DND-41 (cell line): ENCODE measurements around the gene TPTE.
"Not testable (repeated sequence)": the region's sequence is repeated elsewhere in the genome, so short reads cannot be mapped to it uniquely, and the experiment has no call there.

Experiments used
- EZH2 ChIP-seq: IDR thresholded peaks from 3 replicates; pipeline ENCODE4 v1.6.1; 2012; ENCODE audit warnings: borderline replicate concordance, low read depth, mild to moderate bottlenecking, moderate library complexity, low read length, inconsistent platforms; ENCODE audit not compliant: severe bottlenecking
- TF ChIP-seq, protein P1 (sequence below): IDR thresholded peaks from 2 replicates; pipeline ENCODE4 v1.5.1; 2012; ENCODE audit warnings: borderline replicate concordance, low read length, moderate library complexity, mild to moderate bottlenecking; ENCODE audit not compliant: poor library complexity, severe bottlenecking; ENCODE audit errors: extremely low read depth

- TF ChIP-seq, protein P1, sequence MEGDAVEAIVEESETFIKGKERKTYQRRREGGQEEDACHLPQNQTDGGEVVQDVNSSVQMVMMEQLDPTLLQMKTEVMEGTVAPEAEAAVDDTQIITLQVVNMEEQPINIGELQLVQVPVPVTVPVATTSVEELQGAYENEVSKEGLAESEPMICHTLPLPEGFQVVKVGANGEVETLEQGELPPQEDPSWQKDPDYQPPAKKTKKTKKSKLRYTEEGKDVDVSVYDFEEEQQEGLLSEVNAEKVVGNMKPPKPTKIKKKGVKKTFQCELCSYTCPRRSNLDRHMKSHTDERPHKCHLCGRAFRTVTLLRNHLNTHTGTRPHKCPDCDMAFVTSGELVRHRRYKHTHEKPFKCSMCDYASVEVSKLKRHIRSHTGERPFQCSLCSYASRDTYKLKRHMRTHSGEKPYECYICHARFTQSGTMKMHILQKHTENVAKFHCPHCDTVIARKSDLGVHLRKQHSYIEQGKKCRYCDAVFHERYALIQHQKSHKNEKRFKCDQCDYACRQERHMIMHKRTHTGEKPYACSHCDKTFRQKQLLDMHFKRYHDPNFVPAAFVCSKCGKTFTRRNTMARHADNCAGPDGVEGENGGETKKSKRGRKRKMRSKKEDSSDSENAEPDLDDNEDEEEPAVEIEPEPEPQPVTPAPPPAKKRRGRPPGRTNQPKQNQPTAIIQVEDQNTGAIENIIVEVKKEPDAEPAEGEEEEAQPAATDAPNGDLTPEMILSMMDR: not testable (repeated sequence)
- TF ChIP-seq EZH2: not testable (repeated sequence)
Observed at GRCh38 chr21:10645667-10646066, 124.3 kb downstream of the TPTE start.
